ENCODE data around the gene RUBCNL.

RUBCNL gene

DNA sequence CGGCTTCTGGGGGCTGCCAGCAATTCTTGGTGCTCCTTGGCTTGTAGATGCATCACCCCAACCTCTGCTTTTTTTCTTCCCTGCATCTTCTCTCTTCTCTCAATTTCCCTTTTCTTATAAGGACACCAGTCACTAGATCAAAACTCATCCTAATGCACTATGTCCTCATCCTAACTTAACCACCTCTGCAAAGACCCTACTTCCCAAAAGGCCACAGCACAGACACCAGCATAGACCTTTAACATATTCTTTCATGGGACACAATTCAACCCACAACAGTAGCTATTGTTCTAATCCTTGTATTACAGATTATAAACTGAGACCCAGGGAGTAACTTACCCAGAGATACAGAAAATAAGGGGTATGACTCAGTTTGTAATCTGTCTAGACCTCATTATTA is 47.0 kb downstream of the RUBCNL start:
- no peak for DNase-seq

DNA sequence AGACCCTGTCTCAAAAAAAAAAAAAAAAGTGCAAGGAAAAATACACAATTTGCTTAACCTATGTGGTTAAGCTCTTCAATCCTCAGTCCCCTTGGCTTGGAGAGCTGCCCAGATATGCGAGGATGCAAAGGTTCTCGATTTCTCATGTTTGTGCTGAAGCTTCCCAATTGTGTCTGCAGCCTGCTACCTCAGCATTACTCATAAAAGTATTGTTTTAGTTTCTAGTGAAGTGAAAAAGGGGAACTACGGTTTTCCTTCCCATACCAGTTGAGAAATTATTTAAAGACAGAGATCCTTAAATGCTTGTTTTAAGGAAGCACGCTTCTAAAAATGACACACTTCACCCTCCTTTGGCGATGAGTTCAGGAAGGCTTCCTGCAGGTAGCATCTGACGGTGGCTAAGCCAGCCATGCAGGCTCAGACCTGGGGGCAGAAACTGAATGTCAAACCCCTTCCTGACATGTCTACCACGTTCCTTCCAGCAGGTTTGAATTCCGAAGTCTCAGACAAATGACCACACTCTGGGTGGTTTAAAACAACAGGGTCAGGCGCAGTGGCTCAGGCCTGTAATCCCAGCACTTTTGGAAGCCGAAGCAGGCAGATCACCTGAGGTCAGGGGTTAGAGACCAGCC is 47.9 kb downstream of the RUBCNL start:
- DNase-seq: no peak

DNA sequence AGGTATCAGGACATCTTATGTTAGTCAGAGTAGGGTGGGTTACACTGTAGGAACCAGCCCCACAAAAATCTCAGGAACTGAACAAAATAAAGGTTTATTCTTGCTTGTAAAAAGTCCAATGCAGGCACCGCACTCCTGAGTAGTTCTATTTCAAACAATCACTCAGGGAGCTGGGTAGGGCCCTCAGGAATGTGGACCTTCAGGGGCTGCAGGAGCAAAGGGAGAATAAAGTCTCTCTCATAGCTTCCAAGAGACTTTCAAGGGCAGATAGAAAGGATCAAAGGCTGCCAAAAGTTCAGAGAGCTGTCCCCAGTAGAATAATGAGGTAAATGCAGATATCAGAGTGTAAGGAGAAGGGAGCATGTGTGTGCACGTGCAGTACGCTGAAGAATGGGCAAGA is 49.4 kb downstream of the RUBCNL start:
- DNase-seq: no peak

DNA sequence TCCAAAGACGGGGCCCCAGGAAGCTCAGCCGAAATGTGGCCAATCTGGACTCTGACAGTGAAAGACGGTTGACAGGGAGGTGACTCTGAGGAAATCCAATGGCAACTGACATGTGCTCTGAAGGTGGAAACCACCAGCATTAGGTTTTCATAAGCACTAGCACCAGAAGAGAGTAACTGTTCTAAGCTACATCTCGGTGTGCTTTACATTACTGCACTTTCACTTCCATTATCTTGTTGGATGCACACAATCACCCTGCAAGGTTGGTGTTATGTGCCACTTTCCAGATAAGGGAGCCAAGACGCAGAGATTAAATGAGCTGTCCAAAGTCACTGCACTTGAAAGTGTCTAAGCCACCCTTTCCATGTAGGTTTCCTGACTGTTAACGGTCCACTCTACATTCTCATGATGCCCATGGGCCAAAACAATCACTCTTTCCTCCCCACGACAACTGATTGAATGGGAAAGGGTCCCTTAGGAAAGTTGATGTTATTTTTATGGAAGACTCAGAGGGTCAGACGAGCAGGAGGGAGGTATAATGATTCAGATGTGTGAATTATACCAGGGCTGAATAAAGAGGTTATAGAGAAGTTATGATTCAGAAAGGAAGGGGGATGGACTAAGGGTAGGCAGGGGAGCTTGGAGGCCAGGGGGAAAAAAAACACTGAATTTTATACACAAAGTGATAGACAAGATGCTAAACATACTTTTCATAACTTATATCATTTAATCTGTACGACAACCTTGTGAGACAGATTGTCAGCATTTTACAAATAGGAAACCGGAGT is 52.8 kb downstream of the RUBCNL start:
- no peak for DNase-seq

DNA sequence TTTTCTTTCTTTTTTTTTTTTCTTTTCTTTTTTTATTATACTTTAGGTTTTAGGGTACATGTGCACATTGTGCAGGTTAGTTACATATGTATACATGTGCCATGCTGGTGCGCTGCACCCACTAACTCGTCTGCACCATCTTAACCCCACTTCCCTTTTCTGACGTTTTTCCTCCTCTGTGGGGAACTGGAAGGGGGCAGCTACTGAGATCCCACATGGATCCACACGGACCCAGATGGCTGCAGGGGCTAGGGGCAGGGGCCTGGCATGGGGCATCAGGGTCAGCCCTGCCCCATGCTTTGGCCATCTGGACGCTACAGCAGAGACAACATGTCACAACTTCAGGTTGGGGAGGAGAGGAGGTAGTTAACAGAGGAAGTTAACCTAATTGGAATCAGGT is 54.3 kb downstream of the RUBCNL start:
- no peak for DNase-seq

DNA sequence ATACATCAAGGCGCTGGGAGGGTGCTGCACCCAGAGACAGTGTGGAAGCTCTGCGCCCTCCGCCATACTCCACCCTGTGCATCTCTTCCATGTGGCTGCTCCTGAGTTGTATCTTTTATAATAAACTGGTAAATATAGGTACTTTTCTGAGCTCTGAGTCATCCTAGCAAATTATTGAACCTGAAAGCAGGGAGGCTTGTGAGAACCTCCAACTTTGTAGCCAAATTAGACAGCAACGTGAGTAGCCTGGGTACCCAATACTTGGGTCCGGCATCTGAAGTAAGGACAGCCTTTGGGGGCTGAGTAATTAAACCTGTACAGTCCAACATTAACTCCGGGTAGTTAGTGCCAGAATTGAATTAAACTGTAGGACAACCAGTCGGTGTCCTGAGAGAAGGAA is 57.4 kb downstream of the RUBCNL start:
- no peak for DNase-seq

DNA sequence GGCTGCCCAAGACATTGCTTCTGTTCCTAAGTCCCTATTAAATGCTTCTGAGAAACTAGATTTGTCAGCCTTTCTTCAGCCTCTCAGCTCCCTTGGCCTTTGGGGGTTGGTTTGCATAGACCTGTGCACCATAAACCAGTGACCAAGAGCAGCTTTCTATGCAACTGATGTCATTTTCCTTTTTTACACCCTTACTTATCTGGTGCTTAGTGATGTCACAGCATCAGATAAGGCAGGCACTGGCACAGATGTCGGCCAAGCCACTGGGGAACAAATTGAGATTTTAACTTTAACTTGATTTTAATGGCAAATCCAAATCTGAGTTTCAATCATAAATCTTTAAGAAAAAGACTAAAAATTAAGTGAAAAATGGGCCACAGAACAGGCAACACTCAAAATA is 59.8 kb downstream of the RUBCNL start:
- DNase-seq: no peak

DNA sequence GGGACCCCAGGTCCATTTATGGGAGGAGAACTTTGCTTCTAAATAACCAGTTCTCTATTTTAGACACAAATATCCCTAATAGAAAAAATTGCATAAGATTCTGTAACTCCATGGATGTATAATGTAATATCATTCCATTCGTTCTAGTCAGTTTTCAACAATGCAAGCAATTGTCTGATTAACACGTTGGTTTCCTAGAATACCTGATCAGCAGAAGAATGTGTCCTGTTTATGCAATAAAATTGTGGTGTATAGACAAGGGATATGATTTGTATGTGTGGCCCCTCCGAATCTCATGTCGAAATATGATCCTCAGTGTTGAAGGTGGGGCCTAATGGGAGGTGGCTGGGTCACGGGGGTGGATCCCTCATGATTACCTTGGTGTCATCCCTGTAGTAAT is 62.1 kb downstream of the RUBCNL start:
- no peak for DNase-seq

DNA sequence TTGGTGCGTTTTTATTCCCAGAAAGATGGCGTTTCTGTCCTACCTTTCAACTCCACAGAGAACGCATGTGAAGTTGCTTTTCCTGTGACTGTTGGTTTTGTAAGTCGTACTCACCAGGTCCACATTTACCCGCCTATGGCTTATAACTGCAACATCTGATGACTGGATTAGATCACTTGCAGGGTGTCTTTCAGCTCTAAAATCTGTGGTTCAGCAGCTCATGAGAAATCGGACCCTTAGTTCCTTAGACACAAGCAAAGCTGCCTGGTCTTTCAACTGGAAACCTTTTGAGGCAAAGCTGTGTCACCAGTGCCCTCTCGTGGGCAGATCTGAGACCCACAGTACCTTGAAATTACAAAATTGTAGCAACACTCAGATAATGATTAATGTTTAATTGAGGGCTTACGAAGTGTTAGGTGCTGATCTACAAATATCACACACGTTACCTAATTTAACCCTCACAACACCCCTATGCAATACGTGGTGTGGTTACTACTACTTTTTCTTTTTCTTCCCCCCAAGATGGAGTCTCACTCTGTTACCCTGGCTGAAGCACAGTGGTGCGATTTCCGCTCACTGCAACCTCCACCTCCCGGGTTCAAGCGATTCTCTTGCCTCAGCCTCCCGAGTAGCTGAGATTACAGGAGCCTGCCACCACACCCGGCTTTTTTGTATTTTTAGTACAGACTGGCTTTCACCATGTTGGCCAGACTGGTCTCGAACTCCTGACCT is 65.4 kb downstream of the RUBCNL start:
- peak; percentile 41 for DNase-seq

DNA sequence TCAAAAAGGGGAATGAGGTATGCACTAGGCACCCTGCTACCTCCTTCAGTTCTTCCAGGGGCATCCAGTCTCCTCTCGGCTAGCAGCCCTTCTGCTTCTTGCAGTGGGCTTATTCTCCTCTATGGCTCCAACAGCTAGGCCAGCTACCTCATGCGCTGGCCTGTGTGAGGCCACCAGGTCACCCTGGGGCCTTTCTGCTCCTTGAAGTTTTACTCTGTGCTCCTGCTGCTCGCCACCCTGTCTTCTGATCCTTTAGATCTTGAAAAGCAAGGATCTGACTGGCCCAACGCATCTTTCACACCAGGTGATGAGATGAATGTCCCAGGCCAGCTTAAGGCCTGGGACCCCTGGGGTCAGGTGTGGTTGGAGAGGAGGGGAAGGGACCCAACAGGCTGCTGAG is 66.2 kb downstream of the RUBCNL start:
- DNase-seq: no peak

DNA sequence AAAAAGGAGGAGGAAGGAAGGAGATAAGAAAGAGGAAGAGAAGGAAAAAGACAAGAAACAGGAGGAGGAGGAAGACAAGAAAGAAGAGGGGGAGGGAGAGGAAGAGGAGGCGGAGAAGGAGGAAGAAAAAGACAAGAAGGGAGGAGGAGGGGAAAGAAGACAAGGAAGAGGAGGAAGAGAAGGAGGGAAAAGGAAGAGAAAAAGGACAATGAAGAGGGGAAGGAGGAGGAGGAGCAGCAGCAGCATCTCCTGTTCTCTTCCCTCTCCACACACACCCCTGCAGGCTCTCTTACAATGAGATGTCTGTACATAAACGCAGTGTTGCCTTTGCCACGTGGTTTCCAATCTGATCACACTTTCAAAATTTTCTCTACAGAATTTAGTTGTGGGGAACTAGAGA is 66.6 kb downstream of the RUBCNL start:
- no peak for DNase-seq

DNA sequence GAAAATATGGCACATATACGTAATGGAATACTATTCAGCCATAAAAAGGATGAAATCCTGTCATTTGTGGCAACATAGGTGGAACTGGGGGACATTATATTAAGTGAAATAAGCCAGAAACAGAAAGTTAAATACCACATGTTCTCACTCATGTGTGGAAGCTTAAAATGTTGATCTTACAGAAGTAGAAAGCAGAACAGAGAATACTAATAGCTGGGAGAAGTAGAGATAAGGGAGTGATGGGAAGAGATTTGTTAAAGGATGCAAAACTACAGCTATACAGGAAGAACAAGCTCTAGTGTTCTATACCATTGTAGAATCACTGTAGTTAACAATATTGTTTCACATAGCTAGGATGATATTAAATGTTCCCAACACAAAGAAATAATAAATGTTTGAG is 68.1 kb downstream of the RUBCNL start:
- DNase-seq: no peak

DNA sequence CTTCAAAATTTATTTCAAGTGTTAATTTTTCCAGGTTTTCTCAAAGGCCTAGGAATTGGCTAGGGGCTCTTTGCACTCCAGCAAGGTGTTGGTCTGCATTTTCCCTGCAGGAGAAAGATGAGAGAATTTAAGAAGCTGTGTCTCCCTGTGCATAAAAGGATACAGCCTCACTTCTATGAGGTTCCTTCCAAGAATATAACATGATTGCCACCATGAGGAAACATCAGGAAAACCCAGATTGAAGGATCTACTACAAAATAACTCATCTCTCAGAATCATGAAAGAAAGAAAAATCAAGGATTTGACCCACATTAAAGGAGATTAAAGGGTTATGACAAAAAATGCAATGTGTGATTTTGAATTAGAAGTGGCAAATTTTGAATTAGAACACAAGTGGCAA is 69.9 kb downstream of the RUBCNL start:
- no peak for DNase-seq

DNA sequence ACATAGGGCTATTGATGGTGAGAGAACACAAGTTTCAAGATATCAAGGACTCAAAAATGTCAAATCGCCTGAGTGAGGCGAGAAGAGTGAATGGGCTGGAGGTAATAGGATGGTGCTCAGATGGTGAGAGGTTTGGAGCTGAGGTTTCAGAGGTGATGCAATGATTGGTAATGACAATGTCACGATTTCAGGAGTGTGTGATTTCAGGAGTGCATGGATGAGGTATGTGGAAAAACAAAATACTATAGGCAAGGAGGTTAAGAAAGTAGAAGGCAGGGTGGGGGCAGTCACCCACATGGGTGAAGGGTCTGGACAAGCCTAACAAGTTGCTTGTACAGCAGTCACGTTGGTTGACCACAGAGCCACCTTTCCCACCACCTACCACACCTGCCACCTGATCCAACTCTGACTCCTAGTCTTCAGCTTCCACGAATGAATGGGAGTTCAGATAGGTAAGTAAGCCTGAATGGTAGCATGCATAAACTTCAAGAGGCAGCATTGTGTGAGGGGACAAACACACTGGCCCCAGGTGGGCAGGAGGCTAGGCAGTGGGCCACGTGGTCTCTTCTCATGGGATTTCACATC is 71.5 kb downstream of the RUBCNL start:
- no peak for DNase-seq

DNA sequence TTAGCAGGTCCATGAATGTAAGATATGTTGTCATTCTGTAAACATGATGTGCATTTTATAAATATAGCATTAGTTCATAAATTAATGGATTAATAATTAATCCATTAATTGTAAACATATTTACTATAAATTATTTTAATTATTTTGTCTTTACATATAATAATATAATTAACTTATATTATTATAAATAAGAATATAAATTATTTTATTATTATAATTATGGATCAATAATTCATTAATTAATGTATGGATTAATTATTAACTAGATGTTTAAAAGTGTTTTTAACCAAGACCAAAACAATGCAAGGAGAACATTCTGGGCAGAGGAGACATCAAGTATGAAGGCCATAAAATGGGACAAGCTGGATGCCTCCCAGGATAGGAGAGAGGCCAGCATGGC is 72.0 kb downstream of the RUBCNL start:
- DNase-seq: no peak

DNA sequence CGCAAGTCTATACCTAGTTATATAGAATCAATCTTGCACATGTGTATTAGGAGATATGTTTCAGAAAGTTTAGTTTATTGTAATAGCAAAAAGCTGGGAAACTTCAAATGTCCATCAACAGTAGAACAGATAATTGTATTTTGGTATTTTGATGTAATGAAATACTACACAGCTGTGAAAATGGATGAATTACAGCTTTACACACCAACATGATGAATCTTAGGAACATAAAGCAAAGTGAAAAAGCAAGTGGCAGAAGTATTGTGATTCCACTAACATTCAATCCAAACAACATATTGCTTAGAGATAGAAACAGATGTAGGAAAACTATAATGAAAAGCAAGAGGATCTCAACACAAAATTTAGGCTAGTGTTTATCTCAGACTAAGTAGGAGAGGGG is 72.5 kb downstream of the RUBCNL start:
- no peak for DNase-seq

DNA sequence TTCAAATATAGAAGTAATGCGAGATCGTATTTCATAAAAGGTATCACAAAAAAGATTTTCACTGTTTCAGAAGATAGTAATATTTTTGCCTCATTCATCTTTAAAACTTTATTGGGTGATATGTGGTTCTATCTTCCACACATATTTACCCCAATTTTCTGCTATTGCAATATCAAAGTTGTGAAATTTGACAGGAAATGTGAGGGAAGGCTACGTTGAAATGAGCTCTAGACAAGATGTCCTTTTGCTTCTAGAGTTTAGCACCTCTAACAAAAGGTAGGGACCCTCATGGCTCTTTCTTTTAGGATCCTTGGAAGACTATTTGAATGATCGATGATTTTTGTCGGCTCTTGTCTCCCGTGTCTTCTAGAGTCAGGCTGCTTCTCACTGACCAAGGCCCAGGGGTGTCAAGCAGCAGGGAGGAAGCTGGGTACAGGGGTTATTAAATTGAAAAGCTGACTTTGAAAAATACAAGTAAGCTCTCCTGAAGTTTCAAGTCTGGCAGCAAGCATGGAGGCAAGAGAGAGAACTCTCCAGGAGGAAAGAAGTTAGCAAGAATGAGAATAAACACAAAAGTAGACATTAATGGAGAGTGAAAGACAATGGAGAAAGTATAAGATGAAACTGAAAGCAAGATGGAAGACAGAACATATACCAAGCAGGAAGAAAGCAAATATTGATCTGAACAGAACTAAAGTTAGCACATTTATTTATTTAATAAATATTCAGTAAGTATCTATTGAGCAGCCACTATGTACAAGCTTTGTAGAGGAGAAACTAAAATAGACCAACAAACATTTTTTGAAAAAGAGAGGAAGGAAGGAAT is 73.4 kb downstream of the RUBCNL start:
- no peak for DNase-seq

DNA sequence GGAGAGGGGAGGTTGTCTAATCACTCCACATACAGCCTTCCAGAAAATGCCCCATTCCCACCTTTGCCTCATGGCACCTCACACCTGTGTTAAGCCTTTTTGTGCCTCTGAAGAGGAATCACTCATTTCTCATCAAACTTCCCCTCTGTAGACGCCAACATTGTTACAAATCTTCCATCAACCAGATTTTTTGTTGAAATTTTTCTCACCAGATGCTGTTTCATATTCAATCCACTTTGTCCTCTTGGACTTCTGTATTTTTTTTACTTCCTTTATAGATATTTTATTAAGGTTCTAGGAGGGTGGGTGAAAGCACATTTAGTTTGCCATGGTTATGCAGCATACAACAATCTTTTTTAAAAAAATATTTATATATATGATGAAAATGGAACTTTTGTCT is 74.0 kb downstream of the RUBCNL start:
- no peak for DNase-seq

DNA sequence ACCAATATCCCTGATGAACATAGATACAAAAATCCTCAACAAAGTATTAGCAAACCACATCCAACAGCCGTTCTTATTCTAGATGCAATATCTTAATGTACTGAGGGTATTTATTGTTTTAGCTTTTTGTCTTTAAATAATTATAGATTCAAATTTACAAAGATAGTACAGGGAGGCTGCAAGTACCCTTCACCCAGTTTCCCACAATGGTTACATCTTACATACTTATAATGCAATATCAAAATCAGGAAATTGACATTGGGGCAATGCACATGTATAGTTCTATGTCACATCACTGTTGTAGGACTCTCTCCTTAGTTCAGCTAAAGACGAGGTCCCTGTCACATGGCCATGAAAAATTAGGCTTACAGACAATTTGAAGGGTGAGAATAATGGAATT is 75.8 kb downstream of the RUBCNL start:
- no peak for DNase-seq

DNA sequence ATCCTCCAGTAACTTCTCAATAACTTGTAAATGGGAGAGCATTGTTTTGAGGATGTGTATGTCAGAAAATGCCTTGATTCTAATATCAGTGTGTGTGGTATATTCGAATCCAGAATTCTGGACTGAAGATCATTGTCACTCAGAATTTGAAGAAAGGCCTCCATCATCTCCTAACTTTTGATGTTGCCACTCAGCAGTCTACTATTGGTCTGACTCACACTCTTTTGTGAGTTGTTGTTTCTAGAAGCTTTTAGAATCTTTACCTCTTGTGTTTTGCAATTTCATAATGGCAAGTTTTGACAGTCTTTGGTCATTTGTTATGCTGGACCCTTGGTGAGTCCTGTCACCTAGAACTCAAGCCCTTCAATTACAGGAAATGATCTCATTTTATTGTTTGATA is 77.0 kb downstream of the RUBCNL start:
- no peak for DNase-seq

DNA sequence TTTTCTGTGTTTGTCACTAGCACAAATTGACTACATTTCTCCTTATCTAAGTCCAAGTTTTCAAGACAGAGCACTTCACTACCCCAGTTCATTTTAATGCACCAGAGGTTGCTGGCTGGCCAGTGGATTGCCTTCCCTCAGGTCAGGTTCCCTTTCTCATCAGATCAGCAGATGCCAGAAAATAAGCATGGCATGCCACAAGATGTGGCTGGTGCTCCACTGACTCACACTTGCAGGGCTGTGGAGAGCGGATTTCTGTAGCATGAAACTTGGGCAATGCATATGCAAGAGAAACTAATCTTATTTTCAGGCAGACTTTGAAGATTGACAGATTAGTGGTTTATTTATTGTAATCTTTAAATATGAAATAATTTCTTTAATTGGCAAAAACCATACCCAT is 79.5 kb downstream of the RUBCNL start:
- DNase-seq: no peak

DNA sequence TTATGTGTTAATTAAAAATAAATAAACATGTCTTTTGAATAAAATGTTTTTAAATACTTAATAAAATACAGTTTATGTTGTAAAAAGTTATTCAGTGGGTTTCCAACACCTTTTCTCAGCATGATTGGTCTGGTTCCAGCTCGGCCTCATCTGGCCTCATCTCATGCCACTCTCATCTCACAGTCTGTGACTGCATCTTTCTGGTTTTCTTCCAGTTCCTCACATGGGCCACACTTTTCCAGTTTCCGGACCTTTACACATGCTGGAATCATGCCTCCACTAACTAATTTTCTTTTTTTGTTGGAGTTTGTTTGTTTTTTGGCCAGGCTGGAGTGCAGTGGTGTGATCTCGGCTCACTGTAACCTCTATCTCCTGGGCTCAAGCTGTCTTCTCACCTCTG is 82.5 kb downstream of the RUBCNL start:
- no peak for DNase-seq
